ENCODE data around the gene C17orf114.
A peak's percentile ranks its signal among the peaks of the same experiment; 100 is the strongest.

C17orf114 gene

GRCh38 chr17:4790705-4791088, 11.4 kb downstream of the C17orf114 start:
- H3K27ac ChIP-seq (ENCODE audit: low read depth, low read length) = peak overlapping the region; percentile 73
- ChIA-PET POLR2A (interaction anchor here (0.7 to 4.3 kb wide), 15 partner anchors 11 to 647 kb away, joined by 3 to 48 read pairs (median 5); partner anchors contain the start of genes ARRB2, CXCL16, CYB5D2 and MED11), CTCF (interaction anchor here (0.6 to 2.0 kb wide), 12 partner anchors 15 to 226 kb away, joined by 3 to 16 read pairs (median 4); partner anchors contain the start of genes ARRB2, C17orf107, MED11 and RNF167)
- no peaks in the 10 kb centered on the region for H3K36me3 ChIP-seq (ENCODE audit: control insufficient read depth in 2 of 3, insufficient read depth in 3 of 3, low read length in 3 of 3)
- ATAC-seq (no peak), DNase-seq (no peak)
- peak overlapping the region; percentile 75 for H3K4me3 ChIP-seq (ENCODE audit: low read length)
- H3K9me3 ChIP-seq (ENCODE audit: control insufficient read depth in 2 of 3, low read length in 3 of 3) = no peaks in the 10 kb centered on the region
- H3K4me1 ChIP-seq (ENCODE audit: control insufficient read depth in 2 of 2, insufficient read depth in 2 of 2, low read length in 2 of 2) = peaks cover 10 to 14% of the 10 kb centered on the region in 2 donors
- H3K36me3 Mint-ChIP-seq = peaks cover 0 to 4% (median 0%) of the 10 kb centered on the region in 5 donors
- peaks cover 0 to 10% of the 10 kb centered on the region in 2 donors for H3K27me3 ChIP-seq (ENCODE audit: control insufficient read depth in 2 of 2, insufficient read depth in 2 of 2, low read length in 2 of 2)
- H3K27me3 Mint-ChIP-seq = peaks cover 23 to 43% (median 26%) of the 10 kb centered on the region in 5 donors
- peak overlapping the region; percentile 67 to 94 (median 88) for H3K4me3 Mint-ChIP-seq
- H3K27ac Mint-ChIP-seq = peak overlapping the region; percentile 1 to 93 (median 89)
- H3K9me3 Mint-ChIP-seq = peaks cover 0 to 2% (median 0%) of the 10 kb centered on the region in 11 donors
- intact Hi-C loops (cut with micrococcal nuclease) = loop anchor here (1.0 to 2.0 kb wide), 7 partner anchors 17 to 99 kb away; partner anchors contain the start of genes ARRB2 (in 2 of the 2), MED11 (in 2 of the 2), PLD2 (in 2 of the 2) and MINK1 (in 1 of the 2)
- H3K4me1 Mint-ChIP-seq = peaks cover 11 to 31% (median 17%) of the 10 kb centered on the region in 7 donors

GRCh38 chr17:4789951-4790704, 12.0 kb downstream of the C17orf114 start:
- ChIA-PET CTCF (interaction anchor here (0.5 to 2.0 kb wide), 17 partner anchors 14 to 746 kb away, joined by 3 to 16 read pairs (median 4); partner anchors contain the start of genes ARRB2, C17orf107, MED11 and PELP1), POLR2A (interaction anchor here (0.7 to 4.3 kb wide), 19 partner anchors 11 to 647 kb away, joined by 3 to 48 read pairs (median 4); partner anchors contain the start of genes ARRB2, CXCL16, CYB5D2 and MED11)
- intact Hi-C loops (cut with micrococcal nuclease) = loop anchor here (1.0 to 5.0 kb wide), 8 partner anchors 17 to 112 kb away; partner anchors contain the start of genes ARRB2 (in 2 of the 2), MED11 (in 2 of the 2), PLD2 (in 2 of the 2) and CHRNE (in 1 of the 2)
- Mint-ChIP-seq H3K36me3 (peaks cover 0 to 4% (median 0%) of the 10 kb centered on the region in 5 donors), H3K9me3 (peaks cover 0 to 2% (median 0%) of the 10 kb centered on the region in 11 donors), H3K27ac (peak overlapping the region; percentile 1 to 93 (median 89)), H3K27me3 (peaks cover 23 to 49% (median 31%) of the 10 kb centered on the region in 5 donors), H3K4me3 (peak overlapping the region; percentile 67 to 94 (median 88)), H3K4me1 (peaks cover 11 to 34% (median 19%) of the 10 kb centered on the region in 7 donors)
- ATAC-seq = peak; percentile 93
- H3K27me3 ChIP-seq (ENCODE audit: control insufficient read depth in 2 of 2, insufficient read depth in 2 of 2, low read length in 2 of 2) = peaks cover 0 to 11% of the 10 kb centered on the region in 2 donors
- H3K4me3 ChIP-seq (ENCODE audit: low read length) = peak overlapping the region; percentile 75
- DNase-seq = peak; percentile 66 to 87 (median 78)
- peak overlapping the region; percentile 73 for H3K27ac ChIP-seq (ENCODE audit: low read depth, low read length)
- no peaks in the 10 kb centered on the region for H3K36me3 ChIP-seq (ENCODE audit: control insufficient read depth in 2 of 3, insufficient read depth in 3 of 3, low read length in 3 of 3)
- H3K4me1 ChIP-seq (ENCODE audit: control insufficient read depth in 2 of 2, insufficient read depth in 2 of 2, low read length in 2 of 2) = peaks cover 15 to 20% of the 10 kb centered on the region in 2 donors
- H3K9me3 ChIP-seq (ENCODE audit: control insufficient read depth in 2 of 3, low read length in 3 of 3) = no peaks in the 10 kb centered on the region

- peaks cover 11 to 34% (median 19%) of the 10 kb centered on the region in 7 donors for H3K4me1 Mint-ChIP-seq
- H3K36me3 Mint-ChIP-seq = peaks cover 0 to 4% (median 0%) of the 10 kb centered on the region in 5 donors
- peaks cover 23 to 54% (median 33%) of the 10 kb centered on the region in 5 donors for H3K27me3 Mint-ChIP-seq
- Histone ChIP-seq H3K9me3 (ENCODE audit: control insufficient read depth in 2 of 3, low read length in 3 of 3) (no peaks in the 10 kb centered on the region), H3K27ac (ENCODE audit: low read depth, low read length) (peak overlapping the region; percentile 73), H3K4me3 (ENCODE audit: low read length) (peak overlapping the region; percentile 75), H3K36me3 (ENCODE audit: control insufficient read depth in 2 of 3, insufficient read depth in 3 of 3, low read length in 3 of 3) (no peaks in the 10 kb centered on the region), H3K4me1 (ENCODE audit: control insufficient read depth in 2 of 2, insufficient read depth in 2 of 2, low read length in 2 of 2) (peaks cover 15 to 20% of the 10 kb centered on the region in 2 donors), H3K27me3 (ENCODE audit: control insufficient read depth in 2 of 2, insufficient read depth in 2 of 2, low read length in 2 of 2) (peaks cover 0 to 11% of the 10 kb centered on the region in 2 donors)
- H3K27ac Mint-ChIP-seq = peak overlapping the region in 3 of 9 donors; percentile 31 to 66 (median 62)
- H3K9me3 Mint-ChIP-seq = peaks cover 0 to 2% (median 0%) of the 10 kb centered on the region in 11 donors
- H3K4me3 Mint-ChIP-seq = peak overlapping the region; percentile 66 to 88 (median 76)
- intact Hi-C loops (cut with micrococcal nuclease) = loop anchor here in 1 of 2 donors (5.0 kb wide), 1 partner anchor 113 kb away; the partner anchor contains the start of gene CHRNE
- DNase-seq (no peak), ATAC-seq (peak; percentile 45)
- POLR2A ChIA-PET = interaction anchor here (0.7 to 4.3 kb wide), 15 partner anchors 11 to 646 kb away, joined by 3 to 48 read pairs (median 5); partner anchors contain the start of genes ARRB2, CXCL16, CYB5D2 and MED11
- CTCF ChIA-PET = interaction anchor here (0.5 to 2.0 kb wide), 13 partner anchors 37 to 745 kb away, joined by 3 to 16 read pairs (median 4); partner anchors contain the start of genes ARRB2, C17orf107, MED11 and PELP1
These were observed 12.5 kb downstream of the C17orf114 start for GRCh38 chr17:4789701-4789950.

DNA sequence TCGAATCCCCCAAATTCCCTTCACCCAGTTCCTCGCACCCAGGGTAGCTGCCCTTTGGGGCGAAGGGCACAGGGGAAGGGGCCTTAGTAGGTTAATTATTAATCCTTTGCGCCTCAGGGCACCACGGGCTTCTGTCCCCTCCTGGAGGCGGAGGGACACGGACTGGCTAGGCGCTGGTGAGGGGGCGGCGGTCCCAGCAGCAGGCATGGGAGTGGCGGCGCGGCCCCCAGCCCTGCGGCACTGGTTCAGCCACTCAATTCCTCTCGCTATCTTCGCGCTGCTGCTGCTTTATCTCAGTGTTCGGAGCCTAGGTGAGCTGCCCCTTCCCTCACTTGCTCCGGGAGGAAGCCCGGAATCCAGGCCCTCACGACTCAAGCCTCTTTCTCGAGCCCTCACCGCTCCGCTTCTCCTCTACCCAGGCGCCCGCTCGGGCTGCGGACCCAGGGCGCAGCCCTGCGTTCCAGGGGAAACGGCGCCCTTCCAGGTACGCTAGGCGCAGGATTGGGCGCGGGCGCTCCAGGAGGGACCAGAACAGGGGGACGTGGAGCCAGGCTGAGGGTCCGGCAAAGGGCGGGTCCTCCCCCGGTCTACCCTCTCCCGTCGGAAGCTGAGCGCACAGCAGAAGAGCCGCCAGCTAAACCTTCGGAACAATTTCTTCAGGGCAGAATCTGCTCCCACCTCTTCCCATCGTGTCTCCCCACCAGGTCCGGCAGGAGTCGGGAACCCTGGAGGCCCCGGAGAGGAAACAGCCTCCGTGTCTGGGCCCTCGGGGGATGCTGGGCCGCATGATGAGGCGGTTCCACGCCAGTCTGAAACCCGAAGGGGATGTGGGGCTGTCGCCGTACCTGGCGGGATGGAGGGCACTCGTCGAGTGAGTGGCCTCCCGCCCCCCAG, 13.1 kb downstream of the C17orf114 start, which contains the start of gene GLTPD2:
Gene GLTPD2, plus strand, starts transcription at position 158 of the 894 bp plus-strand sequence. Its CDS starts 48 bp downstream, at position 206.
- ChIA-PET POLR2A (interaction anchor here (0.5 to 4.3 kb wide), 13 partner anchors 10 to 178 kb away, joined by 3 to 48 read pairs (median 4); partner anchors contain the start of genes ARRB2, PELP1, PLD2 and SPAG7), CTCF (interaction anchor here (0.9 to 2.0 kb wide), 8 partner anchors 57 to 745 kb away, joined by 4 to 16 read pairs (median 4); partner anchors contain the start of genes ARRB2, C17orf107, MED11 and PELP1)
- Mint-ChIP-seq H3K9me3 (peaks cover 0 to 2% (median 0%) of the 10 kb centered on the region in 11 donors), H3K36me3 (peaks cover 0 to 4% (median 0%) of the 10 kb centered on the region in 5 donors), H3K4me1 (peaks cover 11 to 34% (median 19%) of the 10 kb centered on the region in 7 donors), H3K27ac (peak within 1 kb of the TSS in 4 of 9 donors; percentile 31 to 82 (median 49)), H3K4me3 (peak within 1 kb of the TSS; percentile 66 to 88 (median 76)), H3K27me3 (peaks cover 27 to 59% (median 39%) of the 10 kb centered on the region in 5 donors)
- peaks cover 15 to 20% of the 10 kb centered on the region in 2 donors for H3K4me1 ChIP-seq (ENCODE audit: control insufficient read depth in 2 of 2, insufficient read depth in 2 of 2, low read length in 2 of 2)
- no peak for ATAC-seq
- no peak for DNase-seq
- H3K27me3 ChIP-seq (ENCODE audit: control insufficient read depth in 2 of 2, insufficient read depth in 2 of 2, low read length in 2 of 2) = peaks cover 0 to 11% of the 10 kb centered on the region in 2 donors
- no peaks in the 10 kb centered on the region for H3K9me3 ChIP-seq (ENCODE audit: control insufficient read depth in 2 of 3, low read length in 3 of 3)
- H3K4me3 ChIP-seq (ENCODE audit: low read length) = peak within 1 kb of the TSS; percentile 75
- H3K27ac ChIP-seq (ENCODE audit: low read depth, low read length) = peak within 1 kb of the TSS; percentile 73
- no peaks in the 10 kb centered on the region for H3K36me3 ChIP-seq (ENCODE audit: control insufficient read depth in 2 of 3, insufficient read depth in 3 of 3, low read length in 3 of 3)
- intact Hi-C loops (cut with micrococcal nuclease) = loop anchor here in 1 of 2 donors (5.0 kb wide), 1 partner anchor 113 kb away; the partner anchor contains the start of gene CHRNE

- no peak for ATAC-seq
- H3K4me3 ChIP-seq (ENCODE audit: low read length) = no peak overlapping the region
- Mint-ChIP-seq H3K4me1 (peaks cover 11 to 39% (median 19%) of the 10 kb centered on the region in 7 donors), H3K4me3 (peak overlapping the region in 8 of 10 donors; percentile 32 to 67 (median 51)), H3K27me3 (peaks cover 35 to 63% (median 47%) of the 10 kb centered on the region in 5 donors), H3K36me3 (peaks cover 0 to 4% (median 0%) of the 10 kb centered on the region in 5 donors), H3K9me3 (peaks cover 0 to 2% (median 0%) of the 10 kb centered on the region in 11 donors), H3K27ac (peak overlapping the region in 2 of 9 donors; percentile 32 to 65)
- peaks cover 3 to 11% of the 10 kb centered on the region in 2 donors for H3K27me3 ChIP-seq (ENCODE audit: control insufficient read depth in 2 of 2, insufficient read depth in 2 of 2, low read length in 2 of 2)
- CTCF ChIA-PET = interaction anchor here (1.4 kb wide), 1 partner anchor 85 kb away, joined by 4 read pairs; the partner anchor contains the start of gene PELP1
- no peaks in the 10 kb centered on the region for H3K9me3 ChIP-seq (ENCODE audit: control insufficient read depth in 2 of 3, low read length in 3 of 3)
- POLR2A ChIA-PET = interaction anchor here (0.5 to 4.3 kb wide), 5 partner anchors 17 to 93 kb away, joined by 3 to 48 read pairs (median 4); partner anchors contain the start of genes ARRB2 and PELP1
- no peak for DNase-seq
- no peaks in the 10 kb centered on the region for H3K36me3 ChIP-seq (ENCODE audit: control insufficient read depth in 2 of 3, insufficient read depth in 3 of 3, low read length in 3 of 3)
- H3K27ac ChIP-seq (ENCODE audit: low read depth, low read length) = no peak overlapping the region
- intact Hi-C loops (cut with micrococcal nuclease) = loop anchor here in 1 of 2 donors (5.0 kb wide), 1 partner anchor 114 kb away; the partner anchor contains the start of gene CHRNE
- peaks cover 15 to 20% of the 10 kb centered on the region in 2 donors for H3K4me1 ChIP-seq (ENCODE audit: control insufficient read depth in 2 of 2, insufficient read depth in 2 of 2, low read length in 2 of 2)
These were observed 13.8 kb downstream of the C17orf114 start for GRCh38 chr17:4788159-4788806.

All from naive thymus-derived CD4-positive, alpha-beta T cell (primary cell).